PC-3 (cell line): Measurements from ENCODE around the gene MMGT1. TPM values are rescaled to one million over a fixed set of nuclear protein-coding genes. Genes with fewer than 3 reads are reported as not detected.
A peak's percentile ranks its signal among the peaks of the same experiment; 100 is the strongest.

Experiments used
- ATAC-seq: fragments of 200-7000 bp; cut with Tn5 transposase; 2 replicates; pipeline ENCODE4 v1.9.1; 2020; ENCODE audit warnings: mild to moderate bottlenecking, moderate library complexity
- Bru-seq: library from RNA; stranded (reverse); fragments of 400-500 nt; gene quantifications from one replicate; lab custom pipeline; 2021; lab: Mats Ljungman, UMichigan
- BruChase-seq, 2 experiments: library from RNA; stranded (reverse); fragments of 400-500 nt; gene quantifications; one replicate each; lab custom pipeline; 2021; lab: Mats Ljungman, UMichigan
- BruUV-seq: library from RNA; stranded (reverse); fragments of 400-500 nt; replicated peaks from 2 replicates; lab custom pipeline; 2021; lab: Mats Ljungman, UMichigan
- CTCF ChIA-PET: fragments of 300-600 bp; sonication (Branson Sonifier 250); formaldehyde crosslinking; loops from one replicate; lab custom pipeline; 2022; ENCODE audit warnings: antibody characterized with exemption; lab: Charles Lee
- POLR2A ChIA-PET: fragments of 300-600 bp; sonication (Branson Sonifier 250); formaldehyde crosslinking; loops from one replicate; lab custom pipeline; 2022; ENCODE audit warnings: antibody characterized with exemption; ENCODE audit not compliant: unreplicated experiment; lab: Charles Lee
- DNase-seq: peaks from one replicate; pipeline ENCODE4 v3.0.0-alpha.2; 2015
- H2AFZ ChIP-seq: fragments of 300-600 bp; sonication (generic); 2 replicates; pipeline ENCODE4 v1.6.0; 2016; ENCODE audit warnings: antibody characterized with exemption, low read length
- H3F3A ChIP-seq: fragments of 300-600 bp; sonication (generic); one replicate; pipeline ENCODE4 v1.6.0; 2017; ENCODE audit warnings: antibody characterized with exemption, low read length, control low read depth, mild to moderate bottlenecking; ENCODE audit not compliant: unreplicated experiment
- H3K27ac ChIP-seq: fragments of 300-600 bp; sonication (generic); 2 replicates; pipeline ENCODE4 v1.5.1; 2016; ENCODE audit warnings: mild to moderate bottlenecking, low read length
- H3K27me3 ChIP-seq: fragments of 300-600 bp; sonication (generic); 2 replicates; pipeline ENCODE4 v1.6.1; 2016; ENCODE audit warnings: low read length, mixed read lengths
- H3K36me3 ChIP-seq: fragments of 300-600 bp; sonication (generic); 2 replicates; pipeline ENCODE4 v1.6.1; 2016; ENCODE audit warnings: low read depth, mixed run types, low read length, mixed read lengths
- H3K4me1 ChIP-seq: fragments of 300-600 bp; sonication (generic); 2 replicates; pipeline ENCODE4 v1.5.1; 2016; ENCODE audit warnings: low read length; ENCODE audit not compliant: insufficient read depth
- H3K4me2 ChIP-seq: fragments of 300-600 bp; sonication (generic); 2 replicates; pipeline ENCODE4 v1.6.0; 2016; ENCODE audit warnings: low read length
- H3K4me3 ChIP-seq: fragments of 300-600 bp; sonication (generic); 2 replicates; pipeline ENCODE4 v1.5.1; 2016; ENCODE audit warnings: mild to moderate bottlenecking, low read length, mixed read lengths
- H3K79me2 ChIP-seq: fragments of 300-600 bp; sonication (generic); 2 replicates; pipeline ENCODE4 v1.6.1; 2017; ENCODE audit warnings: low read length, mixed read lengths
- H3K9ac ChIP-seq: fragments of 300-600 bp; sonication (generic); 2 replicates; pipeline ENCODE4 v1.6.0; 2016; ENCODE audit warnings: mild to moderate bottlenecking, low read length
- H3K9me2 ChIP-seq: fragments of 300-600 bp; sonication (generic); replicated peaks from 2 replicates; pipeline ENCODE4 v1.6.1; 2016; ENCODE audit warnings: mixed run types, low read length, mixed read lengths
- H3K9me3 ChIP-seq: fragments of 300-600 bp; sonication (generic); 2 replicates; pipeline ENCODE4 v1.6.1; 2016; ENCODE audit warnings: low read length, mixed read lengths
- H4K20me1 ChIP-seq: fragments of 300-600 bp; sonication (generic); 2 replicates; pipeline ENCODE4 v1.6.1; 2016; ENCODE audit warnings: low read length, mixed read lengths
- CTCF ChIP-seq: fragments of 300-600 bp; sonication (generic); conservative IDR thresholded peaks from 2 replicates; pipeline ENCODE4 v1.5.1; 2017; ENCODE audit warnings: antibody characterized with exemption, low read depth, mild to moderate bottlenecking, low read length
- EZH2 ChIP-seq: fragments of 300-600 bp; sonication (generic); IDR thresholded peaks from one replicate; pipeline ENCODE4 v1.6.1; 2017; ENCODE audit warnings: antibody characterized with exemption, mild to moderate bottlenecking, low read length; ENCODE audit not compliant: unreplicated experiment
- EZH2phosphoT487 ChIP-seq: fragments of 300-600 bp; sonication (generic); IDR thresholded peaks from 2 replicates; pipeline ENCODE4 v1.6.1; 2018; ENCODE audit warnings: mild to moderate bottlenecking, antibody characterized with exemption, low read length, borderline replicate concordance
- intact Hi-C: fragments of 100-400 bp; cut with micrococcal nuclease; formaldehyde crosslinking; loops from 2 replicates; pipeline ENCODE4 v1.9.0; 2023
- long read RNA-seq: library from polyadenylated mRNA; unstranded; transcript quantifications from one replicate; pipeline ENCODE4 v2.0.0, GENCODE V29; 2021; ENCODE audit not compliant: unreplicated experiment
- total RNA-seq: library from RNA; depleted of rRNA; stranded (reverse); fragments of >200 nt; gene quantifications from 2 replicates; pipeline ENCODE4 v1.2.3, GENCODE V29; 2014; rRNA removed

Gene MMGT1
- total RNA-seq (20.7 and 23.1 TPM in 2 replicates), Bru-seq, nascent RNA (percentile 69 among the genes with signal in this experiment), BruChase-seq, experiment 1, labeled RNA remaining after a 6-hour chase (percentile 93 among the genes with signal in this experiment), BruChase-seq, experiment 2, labeled RNA remaining after a 2-hour chase (percentile 85 among the genes with signal in this experiment)
- long read RNA-seq, transcript MMGT1-201 (4 exons, 3,738 nt), result major isoform, 37 of 42 reads
- long read RNA-seq, partial matches to known transcripts, result 5 of 42 reads
- long read RNA-seq, other reads (novel, unspliced or antisense), result 0 of 42 reads

- ChIA-PET POLR2A (no interaction called here), CTCF (no interaction called here)
- no peaks in the 10 kb centered on the region for H3K9me3 ChIP-seq
- H4K20me1 ChIP-seq, result peaks cover 4% of the 10 kb centered on the region; the same call in 1 of the 2 replicates
- peak; percentile 85 for DNase-seq
- intact Hi-C loops, result no loop called here
- H3K27me3 ChIP-seq, result no peaks in the 10 kb centered on the region
- H3K79me2 ChIP-seq, result peaks cover 26% of the 10 kb centered on the region
- H2AFZ ChIP-seq, result peak within 1 kb of the TSS; percentile 96
- H3K4me1 ChIP-seq, result peaks cover 31% of the 10 kb centered on the region
- H3K9ac ChIP-seq, result peak within 1 kb of the TSS; percentile 90
- peaks cover 4% of the 10 kb centered on the region for H3F3A ChIP-seq
- ATAC-seq, result peak; percentile 51
- H3K27ac ChIP-seq, result peak within 1 kb of the TSS; percentile 89
- H3K9me2 ChIP-seq, result no peaks in the 10 kb centered on the region
- H3K36me3 ChIP-seq, result no peaks in the 10 kb centered on the region
- H3K4me3 ChIP-seq, result peak within 1 kb of the TSS; percentile 99
- no TSS peak for BruUV-seq
- TF ChIP-seq EZH2 (no peak), EZH2phosphoT487 (no peak), CTCF (no peak)
- peak within 1 kb of the TSS; percentile 83 for H3K4me2 ChIP-seq
Measured at GRCh38 chrX:135973548-135974278, at the start of gene MMGT1. MMGT1 (minus strand) TSS chrX:135973988; CDS start chrX:135973675, 313 bp downstream.

GRCh38 chrX:136021903-136022302 lies 48.1 kb upstream of the MMGT1 start:
- Histone ChIP-seq H3K4me2 (no peak overlapping the region), H2AFZ (no peak overlapping the region), H3K4me3 (no peak overlapping the region), H3K9me3 (no peaks in the 10 kb centered on the region), H3K27me3 (no peaks in the 10 kb centered on the region), H4K20me1 (no peaks in the 10 kb centered on the region), H3K4me1 (no peaks in the 10 kb centered on the region), H3F3A (no peaks in the 10 kb centered on the region), H3K9ac (no peak overlapping the region), H3K79me2 (no peaks in the 10 kb centered on the region), H3K9me2 (no peaks in the 10 kb centered on the region), H3K36me3 (peaks cover 5% of the 10 kb centered on the region), H3K27ac (no peak overlapping the region)
- intact Hi-C loops, result no loop called here
- CTCF ChIA-PET, result no interaction called here
- POLR2A ChIA-PET, result no interaction called here
- no peak for TF ChIP-seq CTCF
- TF ChIP-seq EZH2phosphoT487, result no peak
- no peak for TF ChIP-seq EZH2
- DNase-seq, result no peak
- ATAC-seq, result no peak
- BruUV-seq, result no TSS peak

DNA sequence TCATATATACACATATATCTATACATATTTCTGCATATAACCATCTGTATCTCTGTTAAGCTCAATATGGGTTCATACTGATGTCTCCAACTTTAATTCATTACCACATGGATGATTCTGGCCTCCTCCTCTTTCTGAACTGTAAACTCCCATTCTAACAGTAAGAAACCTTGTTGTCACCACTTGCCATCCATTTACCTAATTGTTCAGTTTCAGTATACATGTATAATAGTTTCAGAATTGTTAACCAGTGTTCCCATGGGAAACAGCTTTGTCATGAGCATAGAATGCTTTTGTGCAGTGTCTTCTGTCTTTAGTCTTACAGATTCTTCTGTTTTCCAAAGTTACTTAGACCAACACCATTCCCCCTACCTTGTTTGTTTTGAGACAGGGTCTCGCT lies 47.4 kb upstream of the MMGT1 start:
- Histone ChIP-seq H3K9ac (no peak overlapping the region), H3K79me2 (no peaks in the 10 kb centered on the region), H3F3A (no peaks in the 10 kb centered on the region), H3K9me3 (no peaks in the 10 kb centered on the region), H2AFZ (no peak overlapping the region), H4K20me1 (no peaks in the 10 kb centered on the region), H3K27ac (no peak overlapping the region), H3K36me3 (peaks cover 5% of the 10 kb centered on the region), H3K4me2 (no peak overlapping the region), H3K27me3 (no peaks in the 10 kb centered on the region), H3K4me1 (no peaks in the 10 kb centered on the region), H3K4me3 (no peak overlapping the region), H3K9me2 (no peaks in the 10 kb centered on the region)
- ChIA-PET CTCF (no interaction called here), POLR2A (no interaction called here)
- ATAC-seq (no peak), DNase-seq (no peak)
- BruUV-seq, result no TSS peak
- intact Hi-C loops, result no loop called here
- TF ChIP-seq CTCF (no peak), EZH2phosphoT487 (no peak), EZH2 (no peak)
